ENCODE data around the gene MET. TPM values are rescaled to one million over a fixed set of nuclear protein-coding genes. Genes with fewer than 3 reads are reported as not detected.
A peak's percentile ranks its signal among the peaks of the same experiment; 100 is the strongest.

The MET gene
- polyA plus RNA-seq, 6 donors from 2014 or later, result not detected

GRCh38 chr7:116763647-116764046, 91.7 kb downstream of the MET start:
- ATAC-seq (ENCODE audit: low read depth in 2 of 2), result no peak
- no peak for DNase-seq
- Mint-ChIP-seq H3K27ac (no peak overlapping the region), H3K4me3 (no peak overlapping the region), H3K4me1 (no peaks in the 10 kb centered on the region), H3K27me3 (peaks cover 15 to 29% (median 26%) of the 10 kb centered on the region in 3 donors), H3K36me3 (no peaks in the 10 kb centered on the region), H3K9me3 (no peaks in the 10 kb centered on the region)

- Mint-ChIP-seq H3K9me3 (no peaks in the 10 kb centered on the region), H3K4me3 (no peak overlapping the region), H3K27ac (no peak overlapping the region), H3K4me1 (no peaks in the 10 kb centered on the region), H3K36me3 (no peaks in the 10 kb centered on the region), H3K27me3 (peaks cover 19 to 45% (median 39%) of the 10 kb centered on the region in 3 donors)
- ATAC-seq (ENCODE audit: low read depth in 2 of 2) (no peak), DNase-seq (no peak)
Measured at GRCh38 chr7:116766881-116767280, 94.9 kb downstream of the MET start.

GRCh38 chr7:116769546-116769945, 97.5 kb downstream of the MET start:
- no peaks in the 10 kb centered on the region for H3K4me1 Mint-ChIP-seq
- H3K9me3 Mint-ChIP-seq, result no peaks in the 10 kb centered on the region
- H3K4me3 Mint-ChIP-seq, result no peak overlapping the region
- H3K36me3 Mint-ChIP-seq, result no peaks in the 10 kb centered on the region
- H3K27me3 Mint-ChIP-seq, result peaks cover 31 to 64% (median 45%) of the 10 kb centered on the region in 3 donors
- ATAC-seq (ENCODE audit: low read depth in 2 of 2) (no peak), DNase-seq (no peak)
- no peak overlapping the region for H3K27ac Mint-ChIP-seq

GRCh38 chr7:116770941-116771340, 98.9 kb downstream of the MET start:
- no peak overlapping the region for H3K4me3 Mint-ChIP-seq

GRCh38 chr7:116771640-116772039, 99.6 kb downstream of the MET start:
- peaks cover 34 to 51% (median 38%) of the 10 kb centered on the region in 3 donors for H3K27me3 Mint-ChIP-seq
- ATAC-seq (ENCODE audit: low read depth in 2 of 2) (no peak), DNase-seq (no peak)
- H3K36me3 Mint-ChIP-seq, result no peaks in the 10 kb centered on the region
- H3K9me3 Mint-ChIP-seq, result no peaks in the 10 kb centered on the region
- H3K4me3 Mint-ChIP-seq, result no peak overlapping the region
- no peak overlapping the region for H3K27ac Mint-ChIP-seq
- no peaks in the 10 kb centered on the region for H3K4me1 Mint-ChIP-seq

More at GRCh38 chr7:116770941-116771340, 98.9 kb downstream of the MET start:
- Mint-ChIP-seq H3K36me3 (no peaks in the 10 kb centered on the region), H3K27me3 (peaks cover 37 to 57% (median 42%) of the 10 kb centered on the region in 3 donors), H3K4me1 (no peaks in the 10 kb centered on the region), H3K9me3 (no peaks in the 10 kb centered on the region), H3K27ac (no peak overlapping the region)
- ATAC-seq (ENCODE audit: low read depth in 2 of 2) (no peak), DNase-seq (no peak)

GRCh38 chr7:116772423-116772863, 100.4 kb downstream of the MET start:
- DNase-seq, result no peak
- H3K27ac Mint-ChIP-seq, result no peak overlapping the region
- ATAC-seq (ENCODE audit: low read depth in 2 of 2), result no peak

GRCh38 chr7:116772926-116773749, 101.1 kb downstream of the MET start:
- Mint-ChIP-seq H3K4me1 (no peaks in the 10 kb centered on the region), H3K27ac (no peak overlapping the region), H3K36me3 (no peaks in the 10 kb centered on the region), H3K27me3 (peaks cover 31 to 43% (median 36%) of the 10 kb centered on the region in 3 donors), H3K4me3 (no peak overlapping the region), H3K9me3 (no peaks in the 10 kb centered on the region)
- DNase-seq (no peak), ATAC-seq (ENCODE audit: low read depth in 2 of 2) (no peak)

More at GRCh38 chr7:116772423-116772863, 100.4 kb downstream of the MET start:
- Mint-ChIP-seq H3K36me3 (no peaks in the 10 kb centered on the region), H3K27me3 (peaks cover 34 to 43% (median 38%) of the 10 kb centered on the region in 3 donors), H3K4me3 (no peak overlapping the region), H3K4me1 (no peaks in the 10 kb centered on the region), H3K9me3 (no peaks in the 10 kb centered on the region)

- Mint-ChIP-seq H3K4me1 (no peaks in the 10 kb centered on the region), H3K4me3 (no peak overlapping the region), H3K27me3 (peaks cover 20 to 40% (median 28%) of the 10 kb centered on the region in 3 donors), H3K27ac (no peak overlapping the region), H3K9me3 (no peaks in the 10 kb centered on the region), H3K36me3 (no peaks in the 10 kb centered on the region)
- ATAC-seq (ENCODE audit: low read depth in 2 of 2) (no peak), DNase-seq (no peak)
Measured at GRCh38 chr7:116776046-116776445, 104.0 kb downstream of the MET start.

- H3K9me3 Mint-ChIP-seq, result no peaks in the 10 kb centered on the region
- no peak overlapping the region for H3K4me3 Mint-ChIP-seq
- no peak overlapping the region for H3K27ac Mint-ChIP-seq
- ATAC-seq (ENCODE audit: low read depth in 2 of 2) (no peak), DNase-seq (no peak)
- H3K4me1 Mint-ChIP-seq, result no peaks in the 10 kb centered on the region
- H3K27me3 Mint-ChIP-seq, result peaks cover 22 to 40% (median 32%) of the 10 kb centered on the region in 3 donors
- no peaks in the 10 kb centered on the region for H3K36me3 Mint-ChIP-seq
Measured at GRCh38 chr7:116776610-116777289, 104.8 kb downstream of the MET start.

GRCh38 chr7:116777651-116778281, 105.8 kb downstream of the MET start:
- Mint-ChIP-seq H3K9me3 (no peaks in the 10 kb centered on the region), H3K36me3 (no peaks in the 10 kb centered on the region), H3K27ac (no peak overlapping the region), H3K4me3 (no peak overlapping the region), H3K4me1 (no peaks in the 10 kb centered on the region), H3K27me3 (peaks cover 22 to 38% (median 28%) of the 10 kb centered on the region in 3 donors)
- DNase-seq, result no peak
- no peak for ATAC-seq (ENCODE audit: low read depth in 2 of 2)

GRCh38 chr7:116779216-116779615, 107.2 kb downstream of the MET start:
- peaks cover 11 to 24% (median 15%) of the 10 kb centered on the region in 3 donors for H3K27me3 Mint-ChIP-seq
- H3K36me3 Mint-ChIP-seq, result no peaks in the 10 kb centered on the region
- H3K4me1 Mint-ChIP-seq, result no peaks in the 10 kb centered on the region
- no peaks in the 10 kb centered on the region for H3K9me3 Mint-ChIP-seq
- no peak for DNase-seq
- no peak overlapping the region for H3K27ac Mint-ChIP-seq
- no peak overlapping the region for H3K4me3 Mint-ChIP-seq
- no peak for ATAC-seq (ENCODE audit: low read depth in 2 of 2)

GRCh38 chr7:116779931-116780330, 107.9 kb downstream of the MET start:
- Mint-ChIP-seq H3K27ac (no peak overlapping the region), H3K27me3 (peaks cover 6 to 18% (median 10%) of the 10 kb centered on the region in 3 donors), H3K4me1 (no peaks in the 10 kb centered on the region), H3K4me3 (no peak overlapping the region), H3K36me3 (no peaks in the 10 kb centered on the region), H3K9me3 (no peaks in the 10 kb centered on the region)
- ATAC-seq (ENCODE audit: low read depth in 2 of 2), result no peak
- DNase-seq, result no peak

- Mint-ChIP-seq H3K4me1 (no peaks in the 10 kb centered on the region), H3K36me3 (no peaks in the 10 kb centered on the region), H3K27ac (peak overlapping the region in 1 of 6 donors; percentile 20), H3K9me3 (no peaks in the 10 kb centered on the region), H3K27me3 (peaks cover 6 to 16% (median 8%) of the 10 kb centered on the region in 3 donors), H3K4me3 (no peak overlapping the region)
- DNase-seq (no peak), ATAC-seq (ENCODE audit: low read depth in 2 of 2) (peak; percentile 40 to 51)
Measured at GRCh38 chr7:116780521-116780920, 108.5 kb downstream of the MET start.

Data from naive B cell (primary cell).